GM23338 (cell line): ENCODE measurements around the gene PKDCC. TPM values are rescaled to one million over a fixed set of nuclear protein-coding genes. Genes with fewer than 3 reads are reported as not detected.

ENCODE experiments used
- ATAC-seq: fragments of 200-7000 bp; cut with Tn5 transposase; 3 replicates; pipeline ENCODE4 v1.9.1; 2020
- DNase-seq: peaks from one replicate; pipeline ENCODE4 v3.0.0-alpha.2; 2015; ENCODE audit warnings: low spot score
- H2AFZ ChIP-seq: fragments of 200-600 bp; sonication (generic); 2 replicates; pipeline ENCODE4 v1.8.0; 2016; ENCODE audit warnings: antibody characterized with exemption, mild to moderate bottlenecking, moderate library complexity
- H3F3A ChIP-seq: fragments of 200-600 bp; sonication (generic); replicated peaks from 2 replicates; pipeline ENCODE4 v1.8.0; 2017; ENCODE audit warnings: antibody characterized with exemption, mixed run types, low read depth
- H3K27ac ChIP-seq: fragments of 200-600 bp; sonication (generic); 2 replicates; pipeline ENCODE4 v1.6.1; 2016; ENCODE audit warnings: low read depth
- H3K27me3 ChIP-seq: fragments of 200-600 bp; sonication (generic); 2 replicates; pipeline ENCODE4 v1.8.0; 2016; ENCODE audit warnings: mild to moderate bottlenecking, mixed run types, moderate library complexity; ENCODE audit not compliant: insufficient read depth
- H3K36me3 ChIP-seq: fragments of 200-600 bp; sonication (generic); 2 replicates; pipeline ENCODE4 v1.8.0; 2016; ENCODE audit warnings: mild to moderate bottlenecking; ENCODE audit not compliant: insufficient read depth
- H3K4me1 ChIP-seq: fragments of 200-600 bp; sonication (generic); 2 replicates; pipeline ENCODE4 v1.8.0; 2016; ENCODE audit warnings: mild to moderate bottlenecking, moderate library complexity; ENCODE audit not compliant: insufficient read depth
- H3K4me2 ChIP-seq: fragments of 200-600 bp; sonication (generic); 2 replicates; pipeline ENCODE4 v1.7.1; 2017; ENCODE audit warnings: mixed run types
- H3K4me3 ChIP-seq: fragments of 200-600 bp; sonication (generic); 2 replicates; pipeline ENCODE4 v1.6.1; 2016; ENCODE audit warnings: mixed run types
- H3K79me2 ChIP-seq: fragments of 200-600 bp; sonication (generic); replicated peaks from 2 replicates; pipeline ENCODE4 v1.8.0; 2017; ENCODE audit warnings: mild to moderate bottlenecking; ENCODE audit not compliant: insufficient read depth
- H3K9me2 ChIP-seq: fragments of 200-600 bp; sonication (generic); 2 replicates; pipeline ENCODE4 v1.8.0; 2017; ENCODE audit not compliant: insufficient read depth
- H4K20me1 ChIP-seq: fragments of 200-600 bp; sonication (generic); replicated peaks from 2 replicates; pipeline ENCODE4 v1.8.0; 2017; ENCODE audit warnings: mild to moderate bottlenecking; ENCODE audit not compliant: insufficient read depth
- H3K27ac Mint-ChIP-seq: 2 replicates; pipeline ENCODE4 v1.8.0; 2020; ENCODE audit warnings: inconsistent platforms, mild to moderate bottlenecking, moderate library complexity, mixed read lengths
- H3K27me3 Mint-ChIP-seq: 3 replicates; pipeline ENCODE4 v1.8.0; 2022; ENCODE audit warnings: low read depth, mild to moderate bottlenecking, moderate library complexity, mixed read lengths, inconsistent platforms; ENCODE audit not compliant: insufficient read depth, poor library complexity
- H3K36me3 Mint-ChIP-seq: 3 replicates; pipeline ENCODE4 v1.8.0; 2021; ENCODE audit warnings: low read depth, mild to moderate bottlenecking, inconsistent platforms, moderate library complexity, mixed read lengths
- H3K4me1 Mint-ChIP-seq: 3 replicates; pipeline ENCODE4 v1.8.0; 2020; ENCODE audit warnings: mild to moderate bottlenecking, inconsistent platforms, mixed read lengths
- H3K4me3 Mint-ChIP-seq: 3 replicates; pipeline ENCODE4 v1.8.0; 2021; ENCODE audit warnings: moderate library complexity, mild to moderate bottlenecking, inconsistent platforms, mixed read lengths
- H3K9me3 Mint-ChIP-seq: 3 replicates; pipeline ENCODE4 v1.8.0; 2020; ENCODE audit warnings: moderate library complexity, mild to moderate bottlenecking, inconsistent platforms, mixed read lengths
- CREB1 ChIP-seq: fragments of 250-450 bp; sonication (Bioruptor Pico); IDR thresholded peaks from 2 replicates; pipeline ENCODE4 v1.5.0; 2020; ENCODE audit warnings: low read depth, mild to moderate bottlenecking, moderate library complexity
- CTCF ChIP-seq, 2 experiments: fragments of 200-600 bp in 1 of 2; sonication (generic) in 1 of 2; conservative IDR thresholded peaks; 2 replicates each; pipeline versions ENCODE4 v1.5.1 to v1.6.1; 2016 to 2017; ENCODE audit warnings: antibody characterized with exemption in 2 of 2, low read depth in 2 of 2, mild to moderate bottlenecking in 2 of 2, moderate library complexity in 1 of 2
- ETS1 ChIP-seq: IDR thresholded peaks from 2 replicates; pipeline ENCODE4 v1.6.1; 2016; ENCODE audit warnings: antibody characterized with exemption
- EZH2 ChIP-seq: fragments of 200-600 bp; sonication (generic); IDR thresholded peaks from one replicate; pipeline ENCODE4 v1.8.0; 2017; ENCODE audit warnings: antibody characterized with exemption, mild to moderate bottlenecking, low read depth; ENCODE audit not compliant: unreplicated experiment
- EZH2phosphoT487 ChIP-seq: fragments of 200-600 bp; sonication (generic); IDR thresholded peaks from one replicate; pipeline ENCODE4 v1.8.1; 2018; ENCODE audit warnings: antibody characterized with exemption; ENCODE audit not compliant: unreplicated experiment
- JUNB ChIP-seq: IDR thresholded peaks from one replicate; pipeline ENCODE4 v1.6.1; 2016; ENCODE audit warnings: antibody characterized with exemption; ENCODE audit not compliant: unreplicated experiment
- NANOG ChIP-seq: IDR thresholded peaks from 2 replicates; pipeline ENCODE4 v1.6.1; 2016; ENCODE audit warnings: antibody characterized with exemption, borderline replicate concordance
- POLR2AphosphoS5 ChIP-seq: IDR thresholded peaks from 2 replicates; pipeline ENCODE4 v1.6.1; 2016; ENCODE audit warnings: antibody characterized with exemption, low read depth
- REST ChIP-seq: IDR thresholded peaks from one replicate; pipeline ENCODE4 v1.6.1; 2018; ENCODE audit warnings: antibody characterized with exemption; ENCODE audit not compliant: unreplicated experiment
- STAT1 ChIP-seq: IDR thresholded peaks from one replicate; pipeline ENCODE4 v1.6.1; 2016; ENCODE audit warnings: antibody characterized with exemption; ENCODE audit not compliant: unreplicated experiment
- ZNF114 ChIP-seq: fragments of 250-450 bp; sonication (Bioruptor Pico); IDR thresholded peaks from 2 replicates; pipeline ENCODE4 v1.5.0; 2020; ENCODE audit warnings: mild to moderate bottlenecking, moderate library complexity
- ZNF331 ChIP-seq: fragments of 250-450 bp; sonication (Bioruptor Pico); IDR thresholded peaks from 2 replicates; pipeline ENCODE4 v1.5.0; 2020; ENCODE audit warnings: low read depth, mild to moderate bottlenecking, moderate library complexity
- ZNF462 ChIP-seq: fragments of 250-450 bp; sonication (Bioruptor Pico); IDR thresholded peaks from 2 replicates; pipeline ENCODE4 v1.5.0; 2020; ENCODE audit warnings: mild to moderate bottlenecking, moderate library complexity
- polyA plus RNA-seq: library from polyadenylated mRNA; unstranded; fragments of >200 nt; fragmentation: Nextera tagmentation; extraction: Ambion mirVana; gene quantifications from 2 replicates; pipeline ENCODE4 v1.2.1, GENCODE V29; 2016
- total RNA-seq: library from RNA; depleted of rRNA; stranded (reverse); fragments of >200 nt; shearing (Covaris generic); gene quantifications from 2 replicates; pipeline ENCODE4 v1.2.3, GENCODE V29; 2014

Gene PKDCC
- total and polyA plus RNA-seq, 2 experiments from 2014 or later = 7.0 to 44.8 TPM

- no peak overlapping the region for H2AFZ ChIP-seq
- peaks cover 4% of the 10 kb centered on the region for H3K27me3 ChIP-seq
- H3K4me3 ChIP-seq = no peak overlapping the region
- H3K27me3 Mint-ChIP-seq = peaks cover 11% of the 10 kb centered on the region
- TF ChIP-seq CTCF (conservative IDR thresholded peaks at IDR 0.05; ENCODE audit: low read depth in 2 of 2) (no peak), ZNF462 (CRISPR knock-in tag) (no peak), ZNF114 (CRISPR knock-in tag) (no peak), EZH2phosphoT487 (no peak), EZH2 (no peak), REST (no peak), STAT1 (no peak), NANOG (no peak), JUNB (no peak), POLR2AphosphoS5 (no peak), ZNF331 (CRISPR knock-in tag) (no peak), ETS1 (no peak), CREB1 (CRISPR knock-in tag) (no peak)
- H4K20me1 ChIP-seq = no peaks in the 10 kb centered on the region
- H3K4me2 ChIP-seq = no peak overlapping the region
- H3F3A ChIP-seq = no peaks in the 10 kb centered on the region; the same call in 1 of the 2 replicates
- H3K9me2 ChIP-seq = 0 out of 2 replicates have a peak, but pooled peaks cover 3% of the 10 kb centered on the region
- peaks cover 21% of the 10 kb centered on the region for H3K4me1 ChIP-seq
- no peaks in the 10 kb centered on the region for H3K36me3 ChIP-seq
- no peak overlapping the region for H3K27ac ChIP-seq
- ATAC-seq (no peak), DNase-seq (no peak)
- H3K4me1 Mint-ChIP-seq = peaks cover 27% of the 10 kb centered on the region
- H3K9me3 Mint-ChIP-seq = peaks cover 4% of the 10 kb centered on the region; the same call in 1 of the 3 replicates
- peaks cover 4% of the 10 kb centered on the region; the same call in 2 of the 3 replicates for H3K36me3 Mint-ChIP-seq
- H3K79me2 ChIP-seq = no peaks in the 10 kb centered on the region
- H3K4me3 Mint-ChIP-seq = no peak overlapping the region
- no peak overlapping the region for H3K27ac Mint-ChIP-seq
Observed at GRCh38 chr2:42036413-42036812, 11.4 kb upstream of the PKDCC start.
